Measurements from ENCODE around the gene SULF2. TPM values are rescaled to one million over a fixed set of nuclear protein-coding genes. Genes with fewer than 3 reads are reported as not detected.

Gene SULF2
- total and polyA plus RNA-seq, 9 of the 15 experiments (the other 6 are each of a cell fraction or from before 2014, with no cell fraction given): 0.33 TPM; not detected in 8

DNA sequence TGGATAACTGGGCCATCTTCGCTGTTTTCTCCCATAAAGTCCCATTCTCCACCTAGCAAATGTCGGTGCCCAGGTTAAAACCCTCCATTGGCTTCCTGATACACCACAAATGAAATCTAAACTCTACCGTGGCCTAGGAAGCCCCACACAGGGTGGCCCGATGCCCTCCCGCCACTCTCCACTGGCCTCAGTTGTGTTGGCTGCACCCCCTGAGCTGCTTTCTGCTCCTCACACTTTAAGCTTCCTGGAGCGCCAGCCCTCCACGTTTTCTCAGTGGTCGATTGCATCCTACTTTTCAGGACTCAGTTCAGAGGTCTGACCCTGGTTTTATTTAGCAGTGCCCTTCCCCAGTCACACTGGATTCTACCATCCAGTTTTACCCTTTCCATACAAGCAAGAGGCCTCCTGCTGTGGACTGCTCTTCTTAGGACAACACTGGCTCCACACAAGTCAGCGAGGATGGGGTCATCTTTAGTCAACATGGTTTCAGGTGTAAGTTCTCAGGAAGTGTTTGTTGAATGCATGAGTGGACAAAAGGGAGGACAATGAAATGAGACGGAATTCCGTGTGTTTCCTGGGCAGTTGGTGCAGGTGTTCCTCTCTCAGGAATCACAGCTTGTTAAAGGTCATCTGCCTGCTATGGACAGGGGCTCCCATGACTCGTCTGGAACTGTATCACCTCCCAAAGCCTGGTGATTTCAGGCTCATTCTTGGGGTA lies 124.1 kb downstream of the SULF2 start:
- no peak overlapping the region for H3K9ac ChIP-seq (ENCODE audit: insufficient read depth in 1 of 2, low read depth in 2 of 2, low read length in 2 of 2)
- no peak for FAIRE-seq
- H3K27ac ChIP-seq (ENCODE audit: extremely low read depth, low read depth, low read length): no peak overlapping the region
- DNase-seq (ENCODE audit: extremely low read depth in 1 of 4, low spot score in 3 of 4): no peak
- peaks cover 11% of the 10 kb centered on the region for H4K20me1 ChIP-seq (replicated peaks; ENCODE audit: control insufficient read depth, insufficient read depth, low read length)
- ATAC-seq: no peak
- no peak for TF ChIP-seq CCNT2 (IDR thresholded peaks at IDR 0.05; ENCODE audit: borderline replicate concordance, extremely low read depth, insufficient read length, low read depth, low read length)
- no peak for TF ChIP-seq NELFE (IDR thresholded peaks at IDR 0.05; ENCODE audit: insufficient read depth, insufficient read length)
- TF ChIP-seq ZNF12 (CRISPR knock-in tag; IDR thresholded peaks at IDR 0.05): no peak
- TF ChIP-seq, protein P1, sequence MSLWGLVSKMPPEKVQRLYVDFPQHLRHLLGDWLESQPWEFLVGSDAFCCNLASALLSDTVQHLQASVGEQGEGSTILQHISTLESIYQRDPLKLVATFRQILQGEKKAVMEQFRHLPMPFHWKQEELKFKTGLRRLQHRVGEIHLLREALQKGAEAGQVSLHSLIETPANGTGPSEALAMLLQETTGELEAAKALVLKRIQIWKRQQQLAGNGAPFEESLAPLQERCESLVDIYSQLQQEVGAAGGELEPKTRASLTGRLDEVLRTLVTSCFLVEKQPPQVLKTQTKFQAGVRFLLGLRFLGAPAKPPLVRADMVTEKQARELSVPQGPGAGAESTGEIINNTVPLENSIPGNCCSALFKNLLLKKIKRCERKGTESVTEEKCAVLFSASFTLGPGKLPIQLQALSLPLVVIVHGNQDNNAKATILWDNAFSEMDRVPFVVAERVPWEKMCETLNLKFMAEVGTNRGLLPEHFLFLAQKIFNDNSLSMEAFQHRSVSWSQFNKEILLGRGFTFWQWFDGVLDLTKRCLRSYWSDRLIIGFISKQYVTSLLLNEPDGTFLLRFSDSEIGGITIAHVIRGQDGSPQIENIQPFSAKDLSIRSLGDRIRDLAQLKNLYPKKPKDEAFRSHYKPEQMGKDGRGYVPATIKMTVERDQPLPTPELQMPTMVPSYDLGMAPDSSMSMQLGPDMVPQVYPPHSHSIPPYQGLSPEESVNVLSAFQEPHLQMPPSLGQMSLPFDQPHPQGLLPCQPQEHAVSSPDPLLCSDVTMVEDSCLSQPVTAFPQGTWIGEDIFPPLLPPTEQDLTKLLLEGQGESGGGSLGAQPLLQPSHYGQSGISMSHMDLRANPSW (CRISPR knock-in tag; IDR thresholded peaks at IDR 0.05): no peak
- TF ChIP-seq, protein P2, sequence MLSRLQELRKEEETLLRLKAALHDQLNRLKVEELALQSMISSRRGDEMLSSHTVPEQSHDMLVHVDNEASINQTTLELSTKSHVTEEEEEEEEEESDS (CRISPR knock-in tag; IDR thresholded peaks at IDR 0.05): no peak
- TF ChIP-seq, protein P3, sequence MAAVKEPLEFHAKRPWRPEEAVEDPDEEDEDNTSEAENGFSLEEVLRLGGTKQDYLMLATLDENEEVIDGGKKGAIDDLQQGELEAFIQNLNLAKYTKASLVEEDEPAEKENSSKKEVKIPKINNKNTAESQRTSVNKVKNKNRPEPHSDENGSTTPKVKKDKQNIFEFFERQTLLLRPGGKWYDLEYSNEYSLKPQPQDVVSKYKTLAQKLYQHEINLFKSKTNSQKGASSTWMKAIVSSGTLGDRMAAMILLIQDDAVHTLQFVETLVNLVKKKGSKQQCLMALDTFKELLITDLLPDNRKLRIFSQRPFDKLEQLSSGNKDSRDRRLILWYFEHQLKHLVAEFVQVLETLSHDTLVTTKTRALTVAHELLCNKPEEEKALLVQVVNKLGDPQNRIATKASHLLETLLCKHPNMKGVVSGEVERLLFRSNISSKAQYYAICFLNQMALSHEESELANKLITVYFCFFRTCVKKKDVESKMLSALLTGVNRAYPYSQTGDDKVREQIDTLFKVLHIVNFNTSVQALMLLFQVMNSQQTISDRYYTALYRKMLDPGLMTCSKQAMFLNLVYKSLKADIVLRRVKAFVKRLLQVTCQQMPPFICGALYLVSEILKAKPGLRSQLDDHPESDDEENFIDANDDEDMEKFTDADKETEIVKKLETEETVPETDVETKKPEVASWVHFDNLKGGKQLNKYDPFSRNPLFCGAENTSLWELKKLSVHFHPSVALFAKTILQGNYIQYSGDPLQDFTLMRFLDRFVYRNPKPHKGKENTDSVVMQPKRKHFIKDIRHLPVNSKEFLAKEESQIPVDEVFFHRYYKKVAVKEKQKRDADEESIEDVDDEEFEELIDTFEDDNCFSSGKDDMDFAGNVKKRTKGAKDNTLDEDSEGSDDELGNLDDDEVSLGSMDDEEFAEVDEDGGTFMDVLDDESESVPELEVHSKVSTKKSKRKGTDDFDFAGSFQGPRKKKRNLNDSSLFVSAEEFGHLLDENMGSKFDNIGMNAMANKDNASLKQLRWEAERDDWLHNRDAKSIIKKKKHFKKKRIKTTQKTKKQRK (IDR thresholded peaks at IDR 0.05; ENCODE audit: borderline replicate concordance, low read depth, low read length): no peak
- CTCF ChIA-PET (ENCODE audit: low intra/inter-chr PET ratio): no interaction called here
- in situ Hi-C loops (cut with MboI) (no loop called here), intact Hi-C loops (cut with micrococcal nuclease) (loop anchor here (5.0 kb wide), 2 partner anchors 51 to 961 kb away; no protein-coding TSS in a partner anchor)
- H3K4me3 ChIP-seq: no peak overlapping the region
- no peak overlapping the region for H3K4me2 ChIP-seq (ENCODE audit: insufficient read depth, low read length)
- BruUV-seq (replicated peaks): no TSS peak
- no peaks in the 10 kb centered on the region for H3K9me1 ChIP-seq (ENCODE audit: control insufficient read depth, insufficient read depth, low read length)
- H3K36me3 ChIP-seq (ENCODE audit: control insufficient read depth, insufficient read depth, low read length): no peaks in the 10 kb centered on the region
- peaks cover 12 to 17% of the 10 kb centered on the region in 2 experiments; a peak in 4 of 5 replicates for H3K27me3 ChIP-seq (ENCODE audit: control insufficient read depth in 2 of 2, insufficient read depth in 2 of 2, low read length in 2 of 2)
- H2AFZ ChIP-seq (ENCODE audit: low read depth, low read length): no peak overlapping the region
- POLR2A ChIA-PET: no interaction called here
- H3K4me1 ChIP-seq (replicated peaks in 1 of 2; ENCODE audit: control insufficient read depth in 2 of 2, insufficient read depth in 2 of 2, low read length in 2 of 2): peaks cover 0 to 7% of the 10 kb centered on the region in 2 experiments; a peak in 3 of 5 replicates
- no peaks in the 10 kb centered on the region for H3K9me3 ChIP-seq (replicated peaks; ENCODE audit: control insufficient read depth, insufficient read depth, low read depth, low read length)
- H3K79me2 ChIP-seq (ENCODE audit: control insufficient read depth, insufficient read depth, low read length): no peaks in the 10 kb centered on the region
- WGBS (ENCODE audit: insufficient coverage, low coverage, missing lambda C conversion rate): 57% methylated on average over 12 of the region's 12 CpGs
